GM19238 (cell line): ENCODE measurements around the gene SUPT6H.

Source experiments
- DNase-seq: peaks from one replicate; pipeline ENCODE4 v3.0.0; 2011; ENCODE audit warnings: low spot score; ENCODE audit not compliant: insufficient read length

Gene SUPT6H

GRCh38 chr17:28748852-28749515, 87.0 kb downstream of the SUPT6H start:
- DNase-seq: no peak

DNA sequence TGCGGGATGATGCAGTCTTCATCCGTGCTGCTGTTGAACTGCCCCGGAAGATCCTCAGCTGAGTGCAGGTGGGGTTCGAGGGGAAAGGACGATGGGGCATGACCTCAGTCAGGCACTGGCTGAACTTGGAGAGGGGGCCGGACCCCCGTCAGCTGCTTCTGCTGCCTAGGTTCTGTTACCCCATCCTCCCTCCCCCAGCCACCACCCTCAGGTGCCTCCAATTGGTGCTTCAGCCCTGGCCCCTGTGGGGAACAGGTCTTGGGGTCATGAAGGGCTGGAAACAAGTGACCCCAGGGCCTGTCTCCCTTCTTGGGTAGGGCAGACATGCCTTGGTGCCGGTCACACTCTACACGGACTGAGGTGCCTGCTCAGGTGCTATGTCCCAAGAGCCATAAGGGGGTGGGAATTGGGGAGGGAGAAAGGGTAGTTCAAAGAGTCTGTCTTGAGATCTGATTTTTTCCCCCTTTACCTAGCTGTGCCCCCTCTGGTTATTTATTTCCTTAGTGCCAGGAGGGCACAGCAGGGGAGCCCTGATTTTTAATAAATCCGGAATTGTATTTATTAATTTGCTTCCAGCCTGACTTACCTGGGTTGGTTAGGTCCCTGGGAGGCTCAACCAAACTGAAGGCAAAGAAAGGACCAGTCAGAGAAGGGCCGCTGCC, 87.6 kb downstream of the SUPT6H start:
- no peak for DNase-seq

DNA sequence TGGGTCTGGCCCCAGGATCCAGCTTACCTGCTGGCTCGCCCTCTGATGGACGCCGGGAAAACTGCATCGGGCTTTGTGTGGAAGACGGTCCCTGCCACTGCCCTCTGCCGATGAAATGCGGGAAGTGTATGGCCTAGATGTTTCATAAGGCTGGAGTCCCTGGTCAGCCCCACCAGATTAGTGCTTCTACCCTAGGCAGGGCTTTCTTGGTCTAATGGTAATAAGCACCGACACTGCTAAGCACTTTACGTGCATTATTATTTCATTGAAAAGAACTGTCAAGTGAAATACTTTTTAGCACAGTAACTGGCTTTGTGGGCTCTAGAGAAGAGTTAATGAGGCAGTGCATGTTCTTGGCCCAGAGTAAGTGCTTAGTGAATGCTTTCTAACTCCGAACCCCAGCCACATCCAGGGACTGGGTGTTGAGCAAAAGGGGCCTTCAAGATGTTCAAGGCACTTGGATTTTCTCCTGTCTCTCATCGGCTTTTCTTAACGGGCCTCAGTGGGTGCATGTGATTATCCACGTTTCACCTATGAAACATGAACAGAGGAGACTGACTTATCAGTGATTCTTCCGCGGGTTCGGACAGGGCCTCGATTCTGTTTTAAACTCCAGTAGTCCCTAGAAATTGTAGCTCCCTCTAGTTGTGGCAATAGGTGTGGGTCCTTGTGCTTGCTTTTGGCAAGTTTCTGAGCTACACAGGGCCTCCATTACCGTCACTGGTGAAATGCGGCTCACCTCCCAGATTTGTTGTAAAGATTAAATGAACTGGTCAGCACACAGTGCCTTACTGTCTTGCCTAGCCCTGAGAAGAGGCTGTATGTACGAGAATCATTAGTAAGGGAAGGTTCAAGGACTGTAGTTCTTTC, 88.4 kb downstream of the SUPT6H start:
- peak; percentile 75 for DNase-seq

DNA sequence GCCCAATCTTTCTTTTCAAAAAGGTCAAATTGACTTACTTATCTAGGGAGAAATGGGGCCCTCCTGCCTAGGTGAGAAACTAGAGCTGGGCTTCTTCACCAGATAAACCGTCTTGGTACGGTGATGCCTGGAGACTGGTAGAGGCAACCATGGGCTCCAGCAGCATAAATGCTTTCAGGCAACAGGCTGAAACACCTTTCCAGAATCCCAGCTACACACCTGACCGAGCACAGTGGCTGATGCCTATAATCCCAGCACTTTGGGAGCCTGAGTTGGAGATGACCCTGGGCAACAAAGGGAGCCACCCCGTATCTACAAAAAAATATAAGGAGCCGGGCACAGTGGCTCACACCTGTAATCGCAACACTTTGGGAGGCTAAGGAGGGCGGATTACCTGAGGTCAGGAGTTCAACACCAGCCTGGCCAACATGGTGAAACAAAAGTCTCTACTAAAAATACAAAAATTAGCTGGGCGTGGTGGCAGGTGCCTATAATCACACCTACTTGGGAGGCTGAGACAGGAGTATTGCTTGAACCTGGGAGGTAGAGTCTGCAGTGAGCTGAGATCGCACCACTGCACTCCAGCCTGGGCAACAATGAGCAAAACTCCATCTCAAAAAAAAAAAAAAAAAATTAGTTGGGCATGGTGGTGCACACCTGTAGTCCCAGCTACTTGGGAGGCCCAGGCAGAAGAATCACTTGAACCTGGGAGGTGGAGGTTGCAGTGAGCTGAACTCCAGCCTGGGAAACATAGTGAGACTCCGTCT, 89.8 kb downstream of the SUPT6H start:
- no peak for DNase-seq
